Right atrium auricular region (tissue), 2 donors: ENCODE results near the gene AUNIP. TPM values are rescaled to one million over a fixed set of nuclear protein-coding genes. Genes with fewer than 3 reads are reported as not detected.

ENCODE experiments used
- DNase-seq: peaks from one replicate; pipeline ENCODE4 v3.0.0-alpha.2; 2019; ENCODE audit warnings: low spot score
- H3K27ac ChIP-seq, 2 donors: fragments of 200-600 bp; sonication (generic); 1 replicate in 1 of 2; 2 replicates in 1 of 2; pipeline ENCODE4 v1.5.1; 2016 to 2019
- H3K27me3 ChIP-seq, 2 donors: fragments of 200-600 bp; sonication (generic); one replicate each; pipeline versions ENCODE4 v1.5.1 to v1.6.0; 2017 to 2019
- H3K36me3 ChIP-seq: fragments of 200-600 bp; sonication (generic); one replicate; pipeline ENCODE4 v1.5.1; 2016
- H3K4me1 ChIP-seq, 2 donors: fragments of 200-600 bp; sonication (generic); one replicate each; pipeline versions ENCODE4 v1.5.1 to v1.6.0; 2017 to 2019
- H3K4me3 ChIP-seq, 2 donors: fragments of 200-600 bp; sonication (generic); 1 replicate in 1 of 2; 2 replicates in 1 of 2; pipeline ENCODE4 v1.5.1; 2017 to 2019; ENCODE audit warnings: mild to moderate bottlenecking in 1 of 2, moderate library complexity in 1 of 2
- H3K9me3 ChIP-seq, 2 donors: fragments of 200-600 bp; sonication (generic); one replicate each; pipeline ENCODE4 v1.5.1; 2019
- total RNA-seq, 2 donors: library from RNA; depleted of rRNA; stranded (reverse); fragments of >200 nt; gene quantifications; one replicate each; pipeline ENCODE4 v1.1.0, GENCODE V29; 2016
- TF ChIP-seq, protein P1 (sequence below), 2 donors: fragments of 200-600 bp; sonication (generic); IDR thresholded peaks; one replicate each; pipeline ENCODE4 v1.5.1; 2019; ENCODE audit warnings: antibody characterized with exemption in 2 of 2

The AUNIP gene
- total RNA-seq, 2 donors from 2014 or later: not detected

DNA sequence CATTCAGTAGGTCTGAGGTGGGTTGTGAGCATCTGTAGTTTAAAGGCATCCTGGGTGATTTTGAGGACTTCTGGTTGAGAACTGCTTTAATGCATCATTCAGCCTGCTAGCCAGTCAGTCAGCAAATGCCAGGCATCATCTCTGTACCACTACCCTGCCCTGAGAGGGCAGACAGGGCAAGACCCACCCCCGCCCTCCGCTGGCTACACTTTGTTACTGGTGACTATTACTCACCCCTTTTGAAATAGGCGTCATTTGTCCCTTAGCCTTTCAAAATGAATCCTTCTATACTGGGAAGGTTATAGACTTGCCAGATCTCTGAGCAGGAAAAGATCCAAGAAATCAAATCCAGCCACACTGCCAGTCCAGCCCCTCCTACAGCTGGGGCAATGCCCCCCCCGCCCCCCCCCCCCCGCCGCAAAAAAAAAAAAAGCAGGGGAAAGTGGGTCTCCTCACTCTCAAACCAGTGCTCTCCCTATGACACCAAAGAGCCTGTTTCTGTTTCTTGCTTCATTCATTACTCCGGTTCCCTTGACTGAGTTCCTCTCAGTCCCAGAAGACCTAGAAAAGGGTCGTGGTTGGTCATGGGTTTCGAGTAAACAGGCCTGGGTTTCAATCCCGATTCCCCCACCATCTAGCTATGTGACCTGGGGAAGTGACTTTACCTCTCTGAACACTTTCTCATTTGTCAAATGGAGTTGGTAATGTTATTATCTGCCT, 54.9 kb downstream of the AUNIP start:
- no peak for DNase-seq
- Histone ChIP-seq H3K36me3 (peaks cover 10% of the 10 kb centered on the region), H3K4me3 (no peak overlapping the region), H3K9me3 (no peaks in the 10 kb centered on the region), H3K27me3 (no peaks in the 10 kb centered on the region), H3K27ac (peak overlapping the region; percentile 56 to 58), H3K4me1 (peaks cover 0 to 80% of the 10 kb centered on the region in 2 donors)
- TF ChIP-seq, protein P1, sequence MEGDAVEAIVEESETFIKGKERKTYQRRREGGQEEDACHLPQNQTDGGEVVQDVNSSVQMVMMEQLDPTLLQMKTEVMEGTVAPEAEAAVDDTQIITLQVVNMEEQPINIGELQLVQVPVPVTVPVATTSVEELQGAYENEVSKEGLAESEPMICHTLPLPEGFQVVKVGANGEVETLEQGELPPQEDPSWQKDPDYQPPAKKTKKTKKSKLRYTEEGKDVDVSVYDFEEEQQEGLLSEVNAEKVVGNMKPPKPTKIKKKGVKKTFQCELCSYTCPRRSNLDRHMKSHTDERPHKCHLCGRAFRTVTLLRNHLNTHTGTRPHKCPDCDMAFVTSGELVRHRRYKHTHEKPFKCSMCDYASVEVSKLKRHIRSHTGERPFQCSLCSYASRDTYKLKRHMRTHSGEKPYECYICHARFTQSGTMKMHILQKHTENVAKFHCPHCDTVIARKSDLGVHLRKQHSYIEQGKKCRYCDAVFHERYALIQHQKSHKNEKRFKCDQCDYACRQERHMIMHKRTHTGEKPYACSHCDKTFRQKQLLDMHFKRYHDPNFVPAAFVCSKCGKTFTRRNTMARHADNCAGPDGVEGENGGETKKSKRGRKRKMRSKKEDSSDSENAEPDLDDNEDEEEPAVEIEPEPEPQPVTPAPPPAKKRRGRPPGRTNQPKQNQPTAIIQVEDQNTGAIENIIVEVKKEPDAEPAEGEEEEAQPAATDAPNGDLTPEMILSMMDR (IDR thresholded peaks at IDR 0.05): no peak

DNA sequence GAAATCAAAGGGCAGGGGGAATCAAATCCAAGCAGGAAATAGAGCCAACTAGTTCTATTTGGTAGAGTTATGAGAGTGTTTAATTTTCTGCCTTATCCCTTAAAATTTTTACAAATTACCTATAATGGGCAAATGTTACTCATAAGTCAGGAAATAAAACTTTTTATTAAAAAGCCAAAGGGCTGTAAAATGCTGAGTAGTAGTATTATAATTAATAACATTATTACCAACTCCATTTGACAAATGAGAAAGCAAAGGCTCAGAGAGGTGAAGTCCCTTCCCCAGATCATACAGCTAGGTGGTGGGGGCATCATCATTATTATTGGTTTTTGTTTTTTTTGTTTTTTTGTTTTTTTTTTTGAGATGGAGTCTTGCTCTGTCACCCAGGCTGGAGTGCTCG, 55.9 kb downstream of the AUNIP start:
- Histone ChIP-seq H3K9me3 (no peaks in the 10 kb centered on the region), H3K4me1 (peaks cover 0 to 76% of the 10 kb centered on the region in 2 donors), H3K27ac (no peak overlapping the region), H3K27me3 (no peaks in the 10 kb centered on the region), H3K36me3 (no peaks in the 10 kb centered on the region), H3K4me3 (no peak overlapping the region)
- TF ChIP-seq, protein P1 (IDR thresholded peaks at IDR 0.05): no peak
- no peak for DNase-seq

DNA sequence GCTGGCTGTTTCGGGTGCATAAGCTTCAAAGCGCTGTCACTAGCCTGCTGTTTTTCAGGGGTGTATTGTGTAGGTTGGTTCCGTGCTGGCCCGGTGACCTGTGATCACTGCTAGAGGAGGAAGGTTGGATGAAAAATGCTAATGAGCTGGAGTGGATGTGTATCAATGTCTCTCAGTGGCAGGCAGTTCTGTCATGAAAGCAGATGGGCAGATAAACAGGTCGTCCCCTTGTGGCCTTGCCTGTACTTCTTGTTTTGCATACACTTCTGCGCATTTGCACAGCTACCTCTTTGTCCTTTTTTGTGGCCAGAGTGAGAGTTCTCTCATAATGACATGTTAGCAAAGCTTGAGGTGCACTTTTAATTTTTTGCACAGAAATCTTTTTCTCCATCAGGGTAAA, 56.3 kb downstream of the AUNIP start:
- no peak for DNase-seq
- no peak overlapping the region for H3K27ac ChIP-seq
- no peak overlapping the region for H3K4me3 ChIP-seq

DNA sequence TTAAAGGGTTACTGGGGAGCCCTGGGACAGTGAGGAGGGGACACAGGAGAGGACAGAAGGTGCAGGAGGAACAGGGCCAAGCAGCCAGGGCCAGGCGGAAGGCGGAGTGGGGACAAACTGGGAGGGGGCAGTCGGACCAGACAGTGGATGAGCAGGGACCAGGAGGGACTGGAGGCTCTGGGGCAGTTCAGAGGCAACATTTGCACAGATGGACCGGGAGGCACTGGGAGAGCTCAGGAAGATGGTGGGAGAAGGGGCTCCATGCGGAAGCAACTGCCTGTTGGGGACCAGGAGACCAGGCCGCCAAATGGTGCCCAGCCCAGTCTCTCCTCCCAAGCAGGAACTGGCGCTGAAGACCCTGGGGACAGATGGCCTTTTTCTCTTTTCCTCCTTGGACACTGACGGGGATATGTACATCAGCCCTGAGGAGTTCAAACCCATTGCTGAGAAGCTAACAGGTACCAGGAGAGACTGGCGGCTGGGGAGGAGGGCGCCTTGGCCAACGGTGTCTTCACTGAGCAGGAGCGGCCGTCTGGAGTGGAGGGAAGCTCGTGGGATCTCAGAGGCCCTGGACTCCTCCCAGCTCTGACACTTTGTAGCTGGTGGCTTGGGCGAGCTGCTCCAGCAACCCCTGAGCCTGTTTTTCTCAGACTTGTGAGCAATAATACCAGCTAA, 58.4 kb downstream of the AUNIP start:
- H3K36me3 ChIP-seq: no peaks in the 10 kb centered on the region
- H3K4me1 ChIP-seq: peaks cover 0 to 61% of the 10 kb centered on the region in 2 donors
- TF ChIP-seq, protein P1 (IDR thresholded peaks at IDR 0.05): no peak
- DNase-seq: no peak
- H3K4me3 ChIP-seq: peak overlapping the region; percentile 68 to 72
- peak overlapping the region; percentile 55 to 72 for H3K27ac ChIP-seq
- H3K27me3 ChIP-seq: no peaks in the 10 kb centered on the region
- no peaks in the 10 kb centered on the region for H3K9me3 ChIP-seq

More for the DNA sequence above, 56.3 kb downstream of the AUNIP start:
- H3K4me1 ChIP-seq: peaks cover 0 to 73% of the 10 kb centered on the region in 2 donors
- no peaks in the 10 kb centered on the region for H3K9me3 ChIP-seq
- no peaks in the 10 kb centered on the region for H3K27me3 ChIP-seq
- H3K36me3 ChIP-seq: no peaks in the 10 kb centered on the region
- TF ChIP-seq, protein P1 (IDR thresholded peaks at IDR 0.05): no peak

DNA sequence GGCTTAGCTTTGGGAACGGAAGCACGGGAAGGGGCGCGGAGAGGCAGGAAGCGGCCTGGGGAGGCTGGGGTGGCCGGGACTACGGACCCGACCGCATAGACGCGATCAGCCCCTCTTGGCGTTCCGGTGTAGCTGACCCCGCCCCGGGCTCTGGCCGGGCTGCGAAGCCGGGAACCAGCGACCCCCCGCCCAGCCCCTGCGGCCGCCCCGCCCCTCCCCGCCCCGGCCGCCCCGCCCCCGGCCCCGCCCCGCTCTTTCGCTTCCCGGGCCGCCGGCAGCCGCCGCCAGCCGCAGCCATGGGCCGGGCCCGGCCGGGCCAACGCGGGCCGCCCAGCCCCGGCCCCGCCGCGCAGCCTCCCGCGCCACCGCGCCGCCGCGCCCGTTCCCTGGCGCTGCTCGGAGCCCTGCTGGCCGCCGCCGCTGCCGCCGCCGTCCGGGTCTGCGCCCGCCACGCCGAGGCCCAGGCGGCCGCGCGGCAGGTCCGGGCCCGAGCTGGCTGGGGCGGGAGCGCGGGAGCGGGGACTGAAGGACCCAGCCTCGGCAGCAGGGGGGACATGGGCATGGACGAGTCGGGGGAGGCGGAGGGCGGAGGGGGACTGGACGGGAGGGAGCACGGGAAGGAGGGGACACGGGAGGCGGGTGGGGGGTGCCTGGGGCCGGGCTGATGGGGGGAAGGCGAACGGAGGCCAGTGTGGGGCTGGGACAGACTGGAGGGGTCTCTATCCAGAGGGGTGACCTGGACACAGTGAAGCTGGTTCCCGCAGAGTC, 59.1 kb downstream of the AUNIP start, which contains the start of gene SELENON:
SELENON (plus strand) TSS at position 259 of the 768 bp plus-strand sequence; CDS start at position 297, 38 bp downstream.
- DNase-seq: peak; percentile 70
- TF ChIP-seq, protein P1 (IDR thresholded peaks at IDR 0.05): no peak
- Histone ChIP-seq H3K27ac (peak within 1 kb of the TSS; percentile 65 to 81), H3K36me3 (no peaks in the 10 kb centered on the region), H3K9me3 (no peaks in the 10 kb centered on the region), H3K4me3 (peak within 1 kb of the TSS; percentile 68 to 72), H3K4me1 (peaks cover 0 to 54% of the 10 kb centered on the region in 2 donors), H3K27me3 (no peaks in the 10 kb centered on the region)
